T-helper 9 cell (primary cell): ENCODE data around the gene CTDP1.

Source experiments
- DNase-seq: peaks from one replicate; pipeline ENCODE4 v3.0.0-alpha.2; 2020
- total RNA-seq, 2 donors: gene quantifications; one replicate each; lab custom pipeline; 2026; lab: John Stamatoyannopoulos, UW

The CTDP1 gene
- total RNA-seq, result 90.4 to 102 reads per million in 2 donors

DNA sequence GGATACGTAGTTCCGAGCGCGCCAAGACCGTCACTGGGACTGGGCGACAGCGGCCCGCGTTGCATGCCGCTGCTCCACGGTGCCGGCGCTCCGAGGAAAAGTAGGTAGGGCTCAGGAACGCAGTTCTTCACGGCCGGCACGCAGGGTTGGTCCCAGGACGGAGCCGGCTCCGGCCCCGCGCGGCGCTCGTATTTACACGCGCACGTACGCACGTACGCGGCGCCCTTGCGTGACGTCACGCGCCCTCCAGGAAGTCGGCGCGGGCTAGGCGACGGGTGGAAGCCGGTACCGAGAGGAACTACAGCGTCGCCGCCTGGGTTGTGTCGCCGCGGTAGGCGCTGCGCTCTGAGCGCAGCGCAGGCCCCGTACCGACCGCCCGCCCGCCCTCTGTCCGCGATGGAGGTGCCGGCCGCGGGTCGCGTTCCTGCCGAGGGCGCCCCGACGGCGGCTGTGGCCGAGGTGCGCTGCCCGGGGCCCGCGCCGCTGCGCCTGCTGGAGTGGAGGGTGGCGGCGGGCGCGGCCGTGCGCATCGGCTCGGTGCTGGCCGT lies at the start of gene CTDP1:
Gene CTDP1, plus strand, starts transcription at position 252 of the 548 bp plus-strand sequence. Its CDS starts 145 bp downstream, at position 397.
- peak; percentile 81 for DNase-seq

GRCh38 chr18:79630281-79631095 lies 49.1 kb upstream of the CTDP1 start:
- DNase-seq, result no peak

GRCh38 chr18:79631096-79631507 lies 48.5 kb upstream of the CTDP1 start:
- no peak for DNase-seq

- no peak for DNase-seq
Observed at GRCh38 chr18:79631761-79632446, 47.7 kb upstream of the CTDP1 start.

DNA sequence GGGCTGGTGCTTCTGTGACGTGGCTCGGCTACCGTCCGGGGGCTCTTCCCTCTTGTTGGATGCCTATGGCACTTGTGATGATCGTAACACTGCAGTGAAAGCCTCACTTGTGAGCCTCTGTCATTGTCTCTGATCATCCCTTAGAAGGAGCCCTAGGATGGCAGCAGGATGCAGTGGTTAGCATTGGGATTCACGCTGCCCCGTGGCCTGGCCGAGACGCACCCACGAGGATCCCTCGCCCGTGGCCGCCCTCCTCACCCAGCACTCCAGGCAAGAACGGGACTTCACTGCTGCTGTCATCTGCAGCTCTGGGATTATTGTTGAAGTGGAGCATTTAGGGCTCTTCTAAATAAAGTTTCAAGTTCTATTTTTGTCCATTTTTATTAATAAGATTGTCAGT lies 46.8 kb upstream of the CTDP1 start:
- DNase-seq, result no peak

- DNase-seq, result no peak
Observed at GRCh38 chr18:79634186-79634585, 45.4 kb upstream of the CTDP1 start.

DNA sequence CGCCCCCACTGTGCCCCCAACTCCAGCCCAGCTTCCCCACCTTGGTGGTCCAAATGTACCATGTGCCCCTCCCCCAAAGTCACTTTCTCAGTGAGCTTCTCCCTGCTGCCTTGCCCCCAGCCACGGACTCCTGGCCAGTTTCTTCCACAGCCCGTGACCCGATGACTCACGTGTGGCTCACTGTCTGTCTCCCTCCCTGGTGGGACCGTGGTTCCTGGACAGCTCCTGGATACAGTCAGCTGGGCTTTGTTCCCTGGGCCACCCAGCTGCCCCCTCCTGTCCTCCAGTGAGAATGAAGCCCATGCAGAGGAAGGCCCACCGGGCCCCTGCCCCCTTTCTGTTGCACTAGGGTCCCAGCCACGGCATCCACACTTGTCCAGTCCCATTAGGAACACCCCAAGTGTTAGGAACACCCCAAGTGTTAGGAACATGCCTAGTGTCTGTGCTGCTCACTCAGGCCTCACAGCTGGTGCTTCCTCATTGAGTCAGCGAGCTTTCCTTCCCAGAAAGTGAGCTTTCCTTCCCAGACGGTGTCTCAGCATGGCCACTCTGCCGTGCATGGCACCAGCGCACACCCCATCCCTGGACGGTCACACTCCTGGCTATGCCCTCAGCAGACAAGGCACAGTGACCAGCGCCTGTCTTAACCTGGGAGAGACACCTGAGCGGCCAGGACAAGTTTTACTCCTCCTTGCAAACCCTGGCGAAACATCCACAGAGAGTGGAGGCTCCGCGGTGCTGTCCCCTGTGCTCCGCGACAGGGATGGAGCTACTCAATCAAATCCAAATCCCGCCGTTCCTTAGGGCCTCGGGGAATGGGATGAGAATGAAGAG lies 44.8 kb upstream of the CTDP1 start:
- no peak for DNase-seq

- DNase-seq, result no peak
Observed at GRCh38 chr18:79635427-79635726, 44.2 kb upstream of the CTDP1 start.

DNA sequence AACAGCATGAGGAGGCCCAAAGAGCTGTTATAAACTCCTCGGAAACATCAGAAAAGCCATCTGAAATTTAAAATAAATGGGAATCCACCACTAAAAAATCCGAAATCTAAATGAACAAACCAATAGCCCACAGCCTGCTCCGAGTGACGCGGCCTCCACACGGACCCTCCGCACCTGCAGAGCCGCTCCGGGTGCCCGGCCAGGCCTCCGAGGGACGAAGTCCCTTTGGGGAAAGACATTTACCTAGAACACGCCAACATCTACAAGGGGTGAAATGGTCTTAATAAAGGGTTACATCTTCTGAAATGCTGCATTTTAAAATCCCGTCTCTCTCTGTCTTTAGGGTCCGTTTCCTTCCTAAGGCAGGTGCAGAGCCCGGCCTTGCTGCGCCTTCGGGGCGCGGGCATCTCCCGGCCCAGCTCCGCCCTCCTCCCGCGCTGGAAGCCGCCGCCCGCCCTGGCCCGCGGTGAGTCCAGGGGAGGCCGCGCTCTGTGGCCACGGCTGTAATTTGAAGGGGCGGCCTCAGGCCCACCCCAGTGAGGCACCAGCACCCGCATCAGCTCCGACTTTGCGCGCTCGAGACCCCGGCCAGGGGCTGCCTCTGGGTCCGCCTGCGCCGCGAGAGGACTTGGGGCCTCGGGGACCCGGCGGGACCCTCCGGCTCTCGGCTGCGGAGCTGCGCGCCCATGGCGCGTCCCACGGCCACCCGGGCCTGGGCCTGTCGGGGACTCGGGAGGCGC lies 42.3 kb upstream of the CTDP1 start:
- DNase-seq, result no peak

GRCh38 chr18:79637921-79638909 lies 41.4 kb upstream of the CTDP1 start:
- DNase-seq, result no peak

GRCh38 chr18:79639072-79639829 lies 40.4 kb upstream of the CTDP1 start:
- no peak for DNase-seq

- no peak for DNase-seq
Observed at GRCh38 chr18:79640064-79640672, 39.4 kb upstream of the CTDP1 start.

DNA sequence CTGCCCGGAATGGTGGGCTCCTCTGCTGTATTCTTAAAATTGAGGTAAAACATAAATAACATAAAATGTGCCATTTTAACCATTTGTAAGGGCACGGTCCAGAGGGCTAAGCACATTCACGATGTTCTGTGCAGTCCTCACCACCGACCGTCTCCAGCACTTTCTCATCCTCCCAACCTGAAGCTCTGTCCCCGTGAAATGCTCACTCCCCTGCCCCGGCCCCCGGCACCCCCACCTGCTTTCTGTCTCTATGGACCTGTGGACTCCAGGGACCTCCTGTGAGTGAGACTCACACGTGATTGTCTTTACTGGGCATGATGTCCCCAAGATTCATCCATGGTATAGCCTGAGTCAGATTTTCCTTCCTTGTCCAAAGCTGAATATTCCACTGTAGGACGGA lies 38.7 kb upstream of the CTDP1 start:
- no peak for DNase-seq

GRCh38 chr18:79641722-79642497 lies 37.7 kb upstream of the CTDP1 start:
- DNase-seq, result no peak

DNA sequence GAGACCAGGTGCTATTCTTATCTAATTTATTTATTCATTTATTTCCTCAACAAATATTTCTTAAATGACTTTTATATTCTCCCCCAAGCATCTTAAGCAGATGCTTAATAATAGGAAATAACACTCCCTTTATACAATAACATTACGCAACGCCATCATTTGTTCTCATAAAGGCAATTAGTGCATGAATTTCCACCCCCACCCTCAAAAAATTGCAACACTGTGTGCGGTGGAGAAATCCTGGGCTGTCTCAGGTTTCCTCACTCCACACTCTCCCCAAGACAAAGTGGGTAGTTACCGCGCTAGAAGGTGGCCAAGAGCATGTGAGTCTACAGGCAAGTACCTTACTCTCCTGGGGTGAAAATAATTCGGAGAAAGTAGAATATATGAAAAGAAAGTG lies 37.0 kb upstream of the CTDP1 start:
- no peak for DNase-seq

GRCh38 chr18:79643054-79643984 lies 36.3 kb upstream of the CTDP1 start:
- no peak for DNase-seq

GRCh38 chr18:79644006-79644665 lies 35.5 kb upstream of the CTDP1 start:
- peak; percentile 60 for DNase-seq
